HG03460 (cell line): Measurements from ENCODE around the gene SEPTIN1.
"Not testable (repeated sequence)": the region's sequence is repeated elsewhere in the genome, so short reads cannot be mapped to it uniquely, and the experiment has no call there.

Source experiments
- ATAC-seq: cut with Tn5 transposase; IDR thresholded peaks from one replicate; pipeline ENCODE4 v1.9.1; 2021; ENCODE audit not compliant: unreplicated experiment

The SEPTIN1 gene

GRCh38 chr16:30406795-30407101 lies 24.4 kb upstream of the SEPTIN1 start:
- ATAC-seq = no peak

GRCh38 chr16:30401768-30402425 lies 19.5 kb upstream of the SEPTIN1 start:
- ATAC-seq = no peak

DNA sequence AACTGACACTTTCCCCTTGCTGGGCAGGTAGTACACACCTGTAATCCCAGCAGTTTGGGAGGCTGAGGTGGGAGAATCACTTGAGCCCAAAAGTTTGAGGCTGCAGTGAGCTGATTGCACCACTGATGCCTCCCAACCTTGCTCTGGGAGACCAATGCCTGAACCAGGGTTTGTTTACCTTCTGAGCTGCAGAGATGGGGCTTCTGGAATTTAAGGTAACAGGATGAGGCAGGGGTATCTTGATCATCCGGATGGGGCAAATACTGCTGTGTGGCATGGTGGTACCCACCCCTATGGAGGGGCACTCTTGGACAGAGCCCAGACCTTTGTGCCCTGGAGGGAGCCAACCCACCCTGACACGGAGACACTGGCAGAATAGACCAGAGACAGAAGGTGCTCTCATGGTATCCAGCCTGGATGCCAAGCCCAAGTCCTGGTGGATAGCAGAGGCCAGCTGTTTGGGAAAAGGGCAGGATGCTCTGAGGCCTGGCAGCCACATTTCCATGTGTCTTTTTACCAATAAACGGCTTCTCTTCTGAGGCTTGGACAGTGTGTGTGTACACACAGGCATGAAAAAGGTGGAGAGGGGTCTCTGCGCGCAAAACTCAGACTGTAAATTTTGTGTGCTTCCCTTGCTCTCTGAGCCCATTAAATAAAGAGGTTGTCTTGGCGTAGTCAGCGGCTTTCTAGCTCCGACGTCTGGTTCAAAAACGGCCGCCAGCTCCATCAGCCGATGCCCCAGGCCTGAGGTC lies 17.2 kb upstream of the SEPTIN1 start:
- ATAC-seq = no peak

DNA sequence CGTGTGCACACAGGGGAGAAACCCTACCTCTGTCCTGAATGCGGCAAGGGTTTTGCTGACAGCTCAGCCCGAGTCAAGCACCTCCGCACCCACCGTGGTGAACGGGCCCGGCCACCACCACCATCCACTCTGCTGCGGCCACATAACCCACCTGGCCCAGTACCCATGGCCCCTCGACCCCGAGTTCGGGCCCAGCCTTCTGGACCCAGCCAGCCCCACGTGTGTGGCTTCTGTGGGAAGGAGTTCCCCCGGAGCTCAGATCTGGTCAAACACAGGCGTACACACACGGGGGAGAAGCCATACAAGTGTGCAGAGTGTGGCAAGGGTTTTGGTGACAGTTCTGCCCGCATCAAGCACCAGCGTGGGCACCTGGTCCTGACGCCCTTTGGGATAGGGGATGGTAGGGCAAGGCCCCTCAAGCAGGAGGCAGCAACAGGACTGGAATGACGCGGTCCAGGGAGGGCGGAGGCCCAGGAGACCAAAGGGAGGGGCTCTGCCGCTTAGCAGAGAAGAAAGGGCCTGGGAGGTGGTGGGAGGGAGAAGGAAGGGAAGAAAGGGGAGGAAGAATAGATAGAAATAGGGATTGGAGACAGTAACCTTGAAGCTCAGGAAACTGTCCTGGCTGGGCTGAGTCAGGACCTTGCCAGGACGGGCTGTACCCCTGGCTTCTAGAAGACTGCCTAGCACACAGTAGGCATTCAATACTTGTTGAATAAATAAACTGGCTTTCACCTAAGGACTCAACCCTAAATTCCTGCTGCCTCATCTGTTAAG lies 16.5 kb upstream of the SEPTIN1 start:
- ATAC-seq = no peak

- no peak for ATAC-seq
Observed at GRCh38 chr16:30397776-30398660, 15.7 kb upstream of the SEPTIN1 start.

DNA sequence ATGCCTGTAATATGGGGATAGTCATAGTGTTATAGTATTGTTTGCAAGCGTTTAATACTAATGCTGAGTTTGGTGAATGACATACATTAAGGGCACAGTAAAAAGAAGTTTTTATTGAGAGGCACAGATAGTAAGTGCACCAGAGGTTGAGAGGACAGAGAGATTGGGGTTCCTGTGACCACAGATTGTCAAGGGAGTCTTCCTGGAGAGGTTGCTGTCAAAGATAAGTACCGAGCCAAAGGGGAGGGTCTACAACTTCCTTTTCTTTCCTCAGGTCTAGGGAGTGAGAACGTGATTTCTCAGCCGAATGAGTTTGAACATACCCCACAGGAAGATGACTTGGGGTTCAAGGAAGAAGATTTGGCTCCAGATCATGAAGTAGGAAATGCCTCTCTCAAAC lies 14.7 kb upstream of the SEPTIN1 start:
- ATAC-seq = no peak

DNA sequence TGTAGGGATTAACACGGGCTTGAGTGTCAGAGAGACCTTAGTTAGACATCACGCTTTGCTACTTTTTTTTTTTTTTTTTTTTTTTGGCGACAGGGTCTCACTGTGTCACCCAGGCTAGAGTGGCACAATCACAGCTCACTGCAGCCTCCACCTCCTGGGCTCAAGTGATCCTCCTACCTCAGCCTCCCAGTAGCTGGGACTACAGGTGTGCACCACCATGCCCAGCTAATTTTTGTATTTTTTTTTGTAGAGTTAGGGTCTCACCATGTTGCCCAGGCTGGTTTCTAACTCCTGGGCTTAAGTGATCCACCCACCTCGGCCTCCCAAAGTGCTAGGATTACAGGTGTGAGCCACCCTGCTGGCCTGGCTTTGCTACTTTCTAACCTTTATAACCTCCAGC lies 14.3 kb upstream of the SEPTIN1 start:
- not testable (repeated sequence) for ATAC-seq

DNA sequence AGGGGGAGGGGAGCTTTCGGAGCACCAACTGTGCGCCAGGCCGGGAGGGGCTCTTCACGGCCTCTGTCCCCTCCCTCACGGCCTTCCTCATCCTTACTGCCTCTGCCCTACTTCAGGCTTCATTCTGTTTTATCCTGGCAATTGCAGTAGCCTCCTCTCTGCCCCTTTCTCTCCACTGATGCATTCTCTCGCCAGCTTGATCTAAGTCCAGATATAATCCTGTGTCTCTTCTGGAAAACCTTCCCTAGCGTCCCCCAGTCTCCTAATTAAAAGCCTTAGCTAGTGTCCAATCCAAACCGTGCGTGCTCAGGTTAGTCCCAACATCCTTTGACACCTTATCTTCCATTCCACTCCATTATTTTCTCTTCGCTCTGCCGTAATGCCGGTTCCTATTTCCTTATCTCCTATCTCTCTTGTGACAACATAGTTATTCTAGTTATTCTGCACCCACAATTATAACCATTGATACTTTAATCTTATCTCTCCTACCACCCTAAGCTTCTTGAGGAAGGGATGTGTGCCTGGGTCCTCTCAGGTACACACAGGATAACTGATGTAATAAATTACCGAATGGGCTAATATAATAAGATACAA lies 13.7 kb upstream of the SEPTIN1 start:
- peak; percentile 9 for ATAC-seq

DNA sequence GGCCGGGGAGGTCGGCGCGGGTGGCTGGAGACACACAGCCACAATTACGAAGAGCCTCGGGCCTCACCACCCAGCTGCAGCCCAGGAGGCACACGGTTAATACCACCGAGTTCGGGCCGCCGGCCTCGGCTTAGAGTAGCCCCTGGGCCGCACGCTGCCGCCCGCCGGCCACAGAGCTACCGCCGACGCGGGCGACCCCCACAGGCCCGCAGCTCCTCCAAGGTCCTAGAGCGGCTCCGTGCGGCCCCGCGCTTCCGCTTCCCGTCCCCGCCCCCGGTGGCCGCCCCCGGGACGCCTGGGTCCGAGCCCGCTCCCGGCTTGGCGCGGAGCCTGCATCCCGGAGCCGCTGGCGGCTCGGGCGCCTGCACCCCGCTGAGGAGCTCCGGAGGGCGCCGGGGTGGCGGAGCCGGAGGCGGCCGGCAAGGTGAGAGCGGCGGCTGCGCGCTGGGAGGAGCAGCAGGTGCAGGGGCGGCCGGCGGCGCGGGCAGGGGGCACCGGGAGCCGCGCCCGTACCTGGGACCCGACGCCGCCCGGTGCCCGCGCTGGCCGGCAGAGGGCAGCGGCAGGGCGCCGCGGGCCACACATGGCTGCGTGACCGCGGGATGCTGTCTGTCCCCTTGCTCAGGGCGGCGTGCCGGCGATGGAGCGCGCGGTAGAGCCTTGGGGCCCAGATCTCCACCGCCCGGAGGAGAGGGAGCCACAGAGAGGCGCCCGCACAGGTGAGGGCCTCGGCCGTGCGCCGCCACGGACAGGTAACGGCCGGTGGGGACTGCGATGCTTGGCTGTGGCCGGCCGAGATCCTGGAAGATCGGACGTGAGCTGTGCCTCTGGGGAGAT lies 13.0 kb upstream of the SEPTIN1 start, which contains the start of gene ZNF48:
Gene ZNF48, plus strand, starts transcription at position 266 of the 837 bp plus-strand sequence. Its CDS starts 375 bp downstream, at position 641.
- peak; percentile 74 for ATAC-seq

GRCh38 chr16:30394592-30395154 lies 12.3 kb upstream of the SEPTIN1 start:
- no peak for ATAC-seq

DNA sequence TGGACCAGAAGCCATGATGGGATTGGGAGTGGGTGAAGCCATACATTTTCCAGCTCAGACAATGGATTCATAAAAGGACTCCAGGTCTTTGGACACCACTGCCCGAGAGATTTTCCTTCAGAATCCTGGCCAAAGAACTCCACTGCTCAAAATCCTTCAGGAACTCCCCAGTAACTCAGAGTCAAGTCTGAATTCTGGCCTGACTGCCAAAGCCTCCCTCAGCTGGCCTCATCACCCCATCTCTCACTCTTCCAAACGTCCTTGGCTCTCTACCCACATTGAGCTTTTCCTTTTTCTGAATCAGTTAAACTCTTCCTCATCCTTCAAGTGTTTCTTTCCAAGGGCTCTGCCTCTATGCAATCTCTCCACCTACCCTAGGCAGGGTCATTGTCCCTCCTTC lies 1.2 kb upstream of the SEPTIN1 start:
- ATAC-seq = no peak

- ATAC-seq = no peak
Observed at GRCh38 chr16:30381291-30382041, 895 bp downstream of the SEPTIN1 start.

DNA sequence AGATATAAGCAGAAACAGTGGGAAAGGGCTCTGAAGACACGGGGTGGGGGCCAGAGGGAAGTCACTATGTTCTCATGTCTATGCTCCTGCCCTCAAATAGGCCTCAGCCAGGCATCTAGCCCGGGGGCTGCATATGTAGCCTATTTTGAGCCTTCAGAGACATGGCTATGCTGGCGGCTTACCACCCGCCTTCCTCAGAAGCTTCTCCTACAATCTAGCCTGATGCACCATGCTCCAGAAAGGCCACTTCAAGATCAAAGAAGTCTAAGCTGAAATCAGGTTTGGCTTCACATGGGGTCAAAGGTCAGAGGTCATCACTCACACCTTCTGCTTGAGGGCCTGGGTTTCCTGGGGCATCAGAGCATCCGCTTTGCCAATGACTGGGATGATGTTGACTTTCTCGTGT lies 1.6 kb downstream of the SEPTIN1 start:
- no peak for ATAC-seq

DNA sequence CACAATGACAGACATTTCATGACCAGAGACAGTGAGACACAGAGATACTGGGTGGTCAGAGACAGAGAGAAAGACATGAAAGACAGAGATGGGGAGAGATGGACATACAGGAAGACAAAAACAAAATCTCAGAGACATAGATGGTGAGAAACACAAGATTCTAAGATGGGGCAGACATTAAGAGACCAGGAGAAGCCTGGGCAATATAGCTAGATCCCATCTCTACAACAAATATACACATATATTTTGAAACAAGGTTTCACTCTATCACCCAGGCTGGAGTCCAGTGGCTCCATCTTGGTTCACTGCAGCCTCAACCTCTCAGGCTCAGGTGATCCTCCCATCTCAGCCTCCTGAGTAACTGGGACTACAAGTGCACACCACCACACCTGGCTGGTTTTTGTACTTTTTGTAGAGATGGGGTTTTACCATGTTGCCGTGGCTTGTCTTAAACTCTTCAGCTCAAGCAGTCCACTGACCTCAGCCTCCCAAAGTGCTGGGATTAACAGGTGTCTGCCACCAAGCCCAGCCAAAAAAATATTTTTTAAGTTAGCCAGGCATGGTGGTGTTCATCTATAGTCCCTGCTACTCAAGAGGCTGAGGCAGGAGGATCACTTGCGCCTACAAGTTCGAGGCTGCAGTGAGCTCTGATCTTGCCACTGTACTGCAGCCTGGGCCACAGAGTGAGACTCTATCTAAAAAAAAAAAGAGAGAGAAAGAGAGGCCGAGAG lies 2.1 kb downstream of the SEPTIN1 start:
- no peak for ATAC-seq

DNA sequence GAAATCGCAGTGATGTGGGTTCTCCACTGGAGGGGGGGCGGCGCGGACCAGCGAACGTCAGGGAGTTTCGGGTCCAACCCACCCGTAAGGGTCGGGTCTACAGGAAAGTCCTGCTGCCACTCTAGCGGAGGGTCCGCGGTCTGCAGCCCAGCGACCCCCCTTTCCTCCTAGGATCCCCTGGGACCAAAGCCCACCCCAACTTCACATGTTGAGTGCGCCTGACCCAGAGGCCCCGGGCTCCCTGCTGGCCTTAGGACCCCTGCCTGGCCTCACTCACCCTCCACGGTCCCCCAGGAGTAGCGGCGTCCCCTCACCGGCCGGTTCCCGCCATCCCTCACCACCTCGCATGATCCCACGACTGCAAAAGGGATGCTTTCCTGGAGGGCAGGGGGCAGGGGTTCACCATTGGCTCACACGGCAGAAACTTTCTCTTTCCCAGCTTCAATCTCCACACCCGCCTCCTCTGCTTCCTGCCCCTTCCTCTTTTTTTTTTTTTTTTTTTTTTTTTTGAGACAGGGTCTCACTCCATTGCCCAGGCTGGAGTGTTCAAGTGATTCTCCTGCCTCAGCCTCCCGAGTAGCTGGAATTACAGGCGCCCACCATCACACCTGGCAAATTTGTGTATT lies 3.1 kb downstream of the SEPTIN1 start:
- no peak for ATAC-seq

- peak; percentile 84 for ATAC-seq
Observed at GRCh38 chr16:30378236-30379157, 3.9 kb downstream of the SEPTIN1 start.
